Choroid plexus epithelial cell (primary cell): ENCODE results near the gene TBC1D12.

ENCODE experiments used
- DNase-seq: peaks from one replicate; pipeline ENCODE4 v3.0.0-alpha.2; 2010; ENCODE audit warnings: low read depth
- H3K4me3 ChIP-seq: 2 replicates; pipeline ENCODE4 v1.5.1; 2011; ENCODE audit warnings: low read depth, mild to moderate bottlenecking, control low read depth, low read length, moderate library complexity
- TF ChIP-seq, protein P1 (sequence below): conservative IDR thresholded peaks from 2 replicates; pipeline ENCODE4 v1.5.1; 2011; ENCODE audit warnings: low read depth, mild to moderate bottlenecking, control low read depth, inconsistent platforms, low read length, moderate library complexity

The TBC1D12 gene

DNA sequence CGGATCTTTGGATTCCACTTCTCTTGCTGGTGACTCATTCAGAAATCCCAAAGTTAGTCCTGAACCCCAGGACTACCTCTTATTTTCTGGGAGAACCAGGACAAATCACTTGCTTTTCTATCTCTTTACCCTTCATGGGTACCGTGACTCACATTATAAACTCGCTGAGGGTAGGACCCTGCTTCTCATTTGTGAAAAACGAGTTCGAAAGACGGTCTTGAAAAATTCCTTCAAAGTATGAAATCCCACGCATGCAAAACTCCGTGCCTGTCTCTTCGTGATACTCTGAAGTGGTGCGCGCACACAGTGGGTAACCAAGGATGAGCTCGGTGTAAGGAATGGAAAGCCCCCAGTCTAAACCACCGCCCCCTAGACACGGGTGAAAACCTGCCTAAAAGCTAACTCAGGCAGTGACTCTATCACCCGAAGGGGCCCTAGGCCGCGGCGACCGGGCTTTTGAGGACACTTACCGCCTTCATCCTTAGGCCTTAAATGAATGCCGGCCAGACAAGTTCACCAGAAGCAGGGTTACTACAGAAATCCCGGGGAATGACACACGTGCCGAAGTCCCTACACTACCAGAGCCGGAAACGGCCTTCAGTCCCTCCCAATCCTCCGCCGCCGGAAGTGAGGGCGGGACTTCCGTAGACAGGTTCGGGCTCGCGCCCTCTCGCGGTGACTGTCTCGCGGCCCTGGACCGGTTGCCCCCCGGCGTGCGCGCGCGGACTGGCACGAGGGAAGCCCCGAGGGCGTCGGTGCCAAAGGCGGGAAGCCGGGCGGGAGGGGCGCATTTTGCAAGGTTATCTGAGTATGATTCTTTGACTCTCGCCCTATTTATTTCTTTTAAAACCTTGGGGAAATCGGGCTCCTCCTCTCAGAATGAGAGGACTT lies 39.7 kb upstream of the TBC1D12 start, which contains the start of gene NOC3L:
Gene NOC3L, minus strand, starts transcription at position 580 of the 891 bp plus-strand sequence. Its CDS starts 101 bp downstream, at position 479.
- TF ChIP-seq, protein P1, sequence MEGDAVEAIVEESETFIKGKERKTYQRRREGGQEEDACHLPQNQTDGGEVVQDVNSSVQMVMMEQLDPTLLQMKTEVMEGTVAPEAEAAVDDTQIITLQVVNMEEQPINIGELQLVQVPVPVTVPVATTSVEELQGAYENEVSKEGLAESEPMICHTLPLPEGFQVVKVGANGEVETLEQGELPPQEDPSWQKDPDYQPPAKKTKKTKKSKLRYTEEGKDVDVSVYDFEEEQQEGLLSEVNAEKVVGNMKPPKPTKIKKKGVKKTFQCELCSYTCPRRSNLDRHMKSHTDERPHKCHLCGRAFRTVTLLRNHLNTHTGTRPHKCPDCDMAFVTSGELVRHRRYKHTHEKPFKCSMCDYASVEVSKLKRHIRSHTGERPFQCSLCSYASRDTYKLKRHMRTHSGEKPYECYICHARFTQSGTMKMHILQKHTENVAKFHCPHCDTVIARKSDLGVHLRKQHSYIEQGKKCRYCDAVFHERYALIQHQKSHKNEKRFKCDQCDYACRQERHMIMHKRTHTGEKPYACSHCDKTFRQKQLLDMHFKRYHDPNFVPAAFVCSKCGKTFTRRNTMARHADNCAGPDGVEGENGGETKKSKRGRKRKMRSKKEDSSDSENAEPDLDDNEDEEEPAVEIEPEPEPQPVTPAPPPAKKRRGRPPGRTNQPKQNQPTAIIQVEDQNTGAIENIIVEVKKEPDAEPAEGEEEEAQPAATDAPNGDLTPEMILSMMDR = peak; percentile 59
- H3K4me3 ChIP-seq = peak within 1 kb of the TSS; percentile 87
- peak; percentile 96 for DNase-seq

DNA sequence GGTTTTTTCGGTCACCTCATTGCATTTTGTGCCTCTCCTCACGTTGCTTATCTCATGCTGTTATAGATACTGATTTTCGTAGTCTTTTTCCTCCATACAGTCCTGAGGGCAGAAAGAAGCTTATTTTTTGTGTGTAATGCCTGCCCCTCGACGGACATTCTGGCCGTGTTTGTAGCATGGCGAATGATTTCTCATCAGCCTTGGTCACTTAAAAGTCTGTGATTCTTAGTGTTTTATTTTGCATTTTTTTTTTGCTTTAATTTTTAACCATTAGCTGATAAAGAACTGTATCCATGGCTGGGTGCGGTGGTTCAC lies 39.1 kb upstream of the TBC1D12 start:
- peak overlapping the region; percentile 87 for H3K4me3 ChIP-seq
- no peak for DNase-seq
- TF ChIP-seq, protein P1 = no peak

DNA sequence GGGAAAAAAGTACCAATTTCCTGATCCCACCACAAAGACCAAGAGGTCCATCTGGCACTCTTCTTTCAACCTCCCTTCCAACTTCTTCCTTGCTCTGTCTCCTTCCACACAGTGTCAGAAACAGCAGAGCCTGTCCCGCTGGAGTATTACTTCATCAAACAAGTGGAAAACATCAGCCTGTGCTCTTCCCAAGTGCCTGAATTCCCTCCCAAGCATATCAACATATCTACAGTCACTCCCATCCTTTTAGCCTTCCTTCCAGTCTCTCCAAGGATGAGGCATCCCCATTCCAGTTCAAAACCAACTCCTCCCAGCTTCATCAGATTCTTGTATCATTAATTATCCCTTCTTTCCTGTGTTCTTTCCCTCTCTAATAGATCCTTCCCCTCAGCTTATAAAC lies 37.9 kb upstream of the TBC1D12 start:
- H3K4me3 ChIP-seq = no peak overlapping the region
- TF ChIP-seq, protein P1 = no peak
- DNase-seq = no peak

DNA sequence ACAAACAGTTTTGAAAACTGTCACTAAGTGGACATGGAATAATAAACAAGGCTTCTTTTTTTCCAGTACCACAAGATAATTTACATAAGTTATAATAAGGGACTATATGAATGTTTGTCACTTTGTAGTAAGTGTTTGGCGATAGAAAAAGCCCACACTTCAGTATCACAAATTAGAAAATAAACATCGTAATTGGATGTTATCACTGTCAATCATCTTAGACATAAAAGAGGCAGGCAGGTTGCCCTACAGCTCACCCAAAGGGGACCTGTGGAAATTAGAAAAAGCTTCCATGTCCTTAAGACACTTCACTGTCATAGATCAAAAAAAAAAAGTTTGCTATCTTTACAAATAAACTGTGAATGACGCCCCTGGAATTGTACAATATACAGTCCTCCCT lies 36.0 kb upstream of the TBC1D12 start:
- TF ChIP-seq, protein P1 = no peak
- DNase-seq = no peak

DNA sequence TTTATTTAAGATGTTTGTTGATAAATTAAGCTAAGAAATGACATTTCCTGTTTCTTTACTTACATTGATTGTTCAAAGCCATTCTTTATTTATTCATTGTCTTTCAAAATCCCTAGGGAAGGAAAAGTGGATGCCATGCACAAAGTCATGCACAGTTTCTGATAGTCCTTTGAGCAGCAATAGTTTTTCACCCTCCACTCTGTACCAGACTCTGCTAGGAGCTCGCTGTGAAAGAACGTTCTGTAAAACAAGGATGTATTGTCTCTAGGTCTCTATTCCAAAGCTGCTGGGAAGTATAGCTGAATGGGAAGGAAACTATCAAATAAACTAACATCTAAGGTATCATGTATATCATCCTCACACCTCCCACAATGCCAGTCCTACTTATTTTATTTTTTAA lies 31.8 kb upstream of the TBC1D12 start:
- no peak overlapping the region for H3K4me3 ChIP-seq
- TF ChIP-seq, protein P1 = no peak
- no peak for DNase-seq

More for the DNA sequence above, 36.0 kb upstream of the TBC1D12 start:
- no peak overlapping the region for H3K4me3 ChIP-seq

DNA sequence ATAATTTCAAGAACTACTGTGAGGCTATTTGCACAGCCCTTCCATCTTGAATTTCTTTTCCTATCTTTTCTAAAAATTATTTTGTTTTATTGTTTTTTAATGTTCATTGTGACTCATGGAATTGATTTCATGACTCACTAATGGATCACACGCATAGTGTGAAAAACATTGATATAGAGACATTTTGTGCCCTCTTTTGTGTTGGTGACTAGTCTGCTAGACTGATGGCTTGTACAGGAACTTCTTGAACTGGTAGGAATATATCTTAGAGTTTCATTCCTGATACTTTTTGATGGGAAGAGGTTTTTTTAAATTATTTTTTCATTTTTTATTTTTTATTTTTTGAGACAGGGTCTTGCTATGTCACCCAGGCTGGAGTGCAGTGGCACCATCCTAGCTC lies 27.0 kb upstream of the TBC1D12 start:
- TF ChIP-seq, protein P1 = no peak

DNA sequence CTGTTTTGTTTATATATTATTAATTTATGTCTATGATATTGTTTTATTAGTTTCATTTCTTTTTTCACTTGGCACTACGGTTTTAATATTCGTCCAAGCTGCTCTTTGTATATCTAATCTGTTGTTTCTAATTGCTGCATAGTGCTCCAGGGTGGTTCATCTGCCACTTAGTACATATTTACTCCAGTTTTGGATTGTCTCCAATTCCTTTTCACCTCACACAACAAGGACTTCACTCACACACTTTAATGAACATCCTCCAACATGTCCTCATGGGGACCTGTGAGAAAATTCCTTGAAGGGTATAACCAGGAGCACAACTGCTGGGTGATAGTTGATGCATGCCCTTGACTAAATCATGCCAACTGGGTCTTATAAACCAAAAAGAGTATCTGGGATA lies 25.5 kb upstream of the TBC1D12 start:
- DNase-seq = no peak
- TF ChIP-seq, protein P1 = no peak
- no peak overlapping the region for H3K4me3 ChIP-seq

More for the DNA sequence above, 27.0 kb upstream of the TBC1D12 start:
- no peak for DNase-seq
- H3K4me3 ChIP-seq = no peak overlapping the region
